ENCODE results near the gene NCK1.

DNA sequence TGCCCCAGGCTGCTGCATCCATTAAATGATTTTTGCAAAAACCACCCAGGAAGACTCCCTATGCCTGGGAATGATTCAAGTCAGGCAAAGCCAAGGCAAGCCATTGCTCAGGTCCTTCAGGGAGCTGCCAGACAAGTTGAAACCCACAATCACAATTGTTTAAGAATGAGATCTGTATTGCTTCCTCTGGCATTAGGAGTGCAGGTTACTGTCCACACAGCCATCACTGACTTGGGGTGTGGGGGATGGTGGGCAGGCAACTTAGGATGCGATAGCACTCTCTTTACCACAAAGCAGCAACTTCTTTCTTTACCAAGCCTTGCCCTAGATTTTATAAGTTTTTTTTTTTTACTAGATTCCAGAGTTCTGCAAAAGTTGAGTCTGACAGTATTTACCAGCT lies 80.8 kb downstream of the NCK1 start:
- TF ChIP-seq, protein P1, sequence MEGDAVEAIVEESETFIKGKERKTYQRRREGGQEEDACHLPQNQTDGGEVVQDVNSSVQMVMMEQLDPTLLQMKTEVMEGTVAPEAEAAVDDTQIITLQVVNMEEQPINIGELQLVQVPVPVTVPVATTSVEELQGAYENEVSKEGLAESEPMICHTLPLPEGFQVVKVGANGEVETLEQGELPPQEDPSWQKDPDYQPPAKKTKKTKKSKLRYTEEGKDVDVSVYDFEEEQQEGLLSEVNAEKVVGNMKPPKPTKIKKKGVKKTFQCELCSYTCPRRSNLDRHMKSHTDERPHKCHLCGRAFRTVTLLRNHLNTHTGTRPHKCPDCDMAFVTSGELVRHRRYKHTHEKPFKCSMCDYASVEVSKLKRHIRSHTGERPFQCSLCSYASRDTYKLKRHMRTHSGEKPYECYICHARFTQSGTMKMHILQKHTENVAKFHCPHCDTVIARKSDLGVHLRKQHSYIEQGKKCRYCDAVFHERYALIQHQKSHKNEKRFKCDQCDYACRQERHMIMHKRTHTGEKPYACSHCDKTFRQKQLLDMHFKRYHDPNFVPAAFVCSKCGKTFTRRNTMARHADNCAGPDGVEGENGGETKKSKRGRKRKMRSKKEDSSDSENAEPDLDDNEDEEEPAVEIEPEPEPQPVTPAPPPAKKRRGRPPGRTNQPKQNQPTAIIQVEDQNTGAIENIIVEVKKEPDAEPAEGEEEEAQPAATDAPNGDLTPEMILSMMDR (IDR thresholded peaks at IDR 0.05 in 2 of 3, conservative IDR thresholded peaks at IDR 0.05 in 1 of 3; ENCODE audit: control insufficient read depth in 2 of 3, extremely low read depth in 1 of 3, insufficient read depth in 1 of 3, low read depth in 3 of 3, low read length in 3 of 3) = no peak
- TF ChIP-seq POLR2A (IDR thresholded peaks at IDR 0.05; ENCODE audit: low read depth, low read length) (no peak), RAD51 (IDR thresholded peaks at IDR 0.05) (no peak), POLR2AphosphoS5 (IDR thresholded peaks at IDR 0.05; ENCODE audit: low read length) (no peak), HCFC1 (IDR thresholded peaks at IDR 0.05; ENCODE audit: low read length) (no peak), SMC3 (IDR thresholded peaks at IDR 0.05; ENCODE audit: borderline replicate concordance, low read length) (no peak), YY1 (IDR thresholded peaks at IDR 0.05; ENCODE audit: low read depth, low read length) (no peak), NR2C2 (IDR thresholded peaks at IDR 0.05; ENCODE audit: borderline replicate concordance, control insufficient read depth, insufficient read length, low read depth) (no peak), MYC (IDR thresholded peaks at IDR 0.05; ENCODE audit: insufficient read depth, insufficient read length, insufficient replicate concordance, low read length, severe bottlenecking) (no peak)
- TF ChIP-seq, protein P2, sequence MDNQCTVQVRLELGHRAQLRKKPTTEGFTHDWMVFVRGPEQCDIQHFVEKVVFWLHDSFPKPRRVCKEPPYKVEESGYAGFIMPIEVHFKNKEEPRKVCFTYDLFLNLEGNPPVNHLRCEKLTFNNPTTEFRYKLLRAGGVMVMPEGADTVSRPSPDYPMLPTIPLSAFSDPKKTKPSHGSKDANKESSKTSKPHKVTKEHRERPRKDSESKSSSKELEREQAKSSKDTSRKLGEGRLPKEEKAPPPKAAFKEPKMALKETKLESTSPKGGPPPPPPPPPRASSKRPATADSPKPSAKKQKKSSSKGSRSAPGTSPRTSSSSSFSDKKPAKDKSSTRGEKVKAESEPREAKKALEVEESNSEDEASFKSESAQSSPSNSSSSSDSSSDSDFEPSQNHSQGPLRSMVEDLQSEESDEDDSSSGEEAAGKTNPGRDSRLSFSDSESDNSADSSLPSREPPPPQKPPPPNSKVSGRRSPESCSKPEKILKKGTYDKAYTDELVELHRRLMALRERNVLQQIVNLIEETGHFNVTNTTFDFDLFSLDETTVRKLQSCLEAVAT (IDR thresholded peaks at IDR 0.05) = no peak
- TF ChIP-seq, protein P3, sequence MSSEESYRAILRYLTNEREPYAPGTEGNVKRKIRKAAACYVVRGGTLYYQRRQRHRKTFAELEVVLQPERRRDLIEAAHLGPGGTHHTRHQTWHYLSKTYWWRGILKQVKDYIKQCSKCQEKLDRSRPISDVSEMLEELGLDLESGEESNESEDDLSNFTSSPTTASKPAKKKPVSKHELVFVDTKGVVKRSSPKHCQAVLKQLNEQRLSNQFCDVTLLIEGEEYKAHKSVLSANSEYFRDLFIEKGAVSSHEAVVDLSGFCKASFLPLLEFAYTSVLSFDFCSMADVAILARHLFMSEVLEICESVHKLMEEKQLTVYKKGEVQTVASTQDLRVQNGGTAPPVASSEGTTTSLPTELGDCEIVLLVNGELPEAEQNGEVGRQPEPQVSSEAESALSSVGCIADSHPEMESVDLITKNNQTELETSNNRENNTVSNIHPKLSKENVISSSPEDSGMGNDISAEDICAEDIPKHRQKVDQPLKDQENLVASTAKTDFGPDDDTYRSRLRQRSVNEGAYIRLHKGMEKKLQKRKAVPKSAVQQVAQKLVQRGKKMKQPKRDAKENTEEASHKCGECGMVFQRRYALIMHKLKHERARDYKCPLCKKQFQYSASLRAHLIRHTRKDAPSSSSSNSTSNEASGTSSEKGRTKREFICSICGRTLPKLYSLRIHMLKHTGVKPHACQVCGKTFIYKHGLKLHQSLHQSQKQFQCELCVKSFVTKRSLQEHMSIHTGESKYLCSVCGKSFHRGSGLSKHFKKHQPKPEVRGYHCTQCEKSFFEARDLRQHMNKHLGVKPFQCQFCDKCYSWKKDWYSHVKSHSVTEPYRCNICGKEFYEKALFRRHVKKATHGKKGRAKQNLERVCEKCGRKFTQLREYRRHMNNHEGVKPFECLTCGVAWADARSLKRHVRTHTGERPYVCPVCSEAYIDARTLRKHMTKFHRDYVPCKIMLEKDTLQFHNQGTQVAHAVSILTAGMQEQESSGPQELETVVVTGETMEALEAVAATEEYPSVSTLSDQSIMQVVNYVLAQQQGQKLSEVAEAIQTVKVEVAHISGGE (CRISPR knock-in tag; IDR thresholded peaks at IDR 0.05) = no peak
- TF ChIP-seq, protein P4, sequence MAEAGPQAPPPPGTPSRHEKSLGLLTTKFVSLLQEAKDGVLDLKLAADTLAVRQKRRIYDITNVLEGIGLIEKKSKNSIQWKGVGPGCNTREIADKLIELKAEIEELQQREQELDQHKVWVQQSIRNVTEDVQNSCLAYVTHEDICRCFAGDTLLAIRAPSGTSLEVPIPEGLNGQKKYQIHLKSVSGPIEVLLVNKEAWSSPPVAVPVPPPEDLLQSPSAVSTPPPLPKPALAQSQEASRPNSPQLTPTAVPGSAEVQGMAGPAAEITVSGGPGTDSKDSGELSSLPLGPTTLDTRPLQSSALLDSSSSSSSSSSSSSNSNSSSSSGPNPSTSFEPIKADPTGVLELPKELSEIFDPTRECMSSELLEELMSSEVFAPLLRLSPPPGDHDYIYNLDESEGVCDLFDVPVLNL (IDR thresholded peaks at IDR 0.05; ENCODE audit: low read depth, low read length) = no peak
- TF ChIP-seq, protein P5, sequence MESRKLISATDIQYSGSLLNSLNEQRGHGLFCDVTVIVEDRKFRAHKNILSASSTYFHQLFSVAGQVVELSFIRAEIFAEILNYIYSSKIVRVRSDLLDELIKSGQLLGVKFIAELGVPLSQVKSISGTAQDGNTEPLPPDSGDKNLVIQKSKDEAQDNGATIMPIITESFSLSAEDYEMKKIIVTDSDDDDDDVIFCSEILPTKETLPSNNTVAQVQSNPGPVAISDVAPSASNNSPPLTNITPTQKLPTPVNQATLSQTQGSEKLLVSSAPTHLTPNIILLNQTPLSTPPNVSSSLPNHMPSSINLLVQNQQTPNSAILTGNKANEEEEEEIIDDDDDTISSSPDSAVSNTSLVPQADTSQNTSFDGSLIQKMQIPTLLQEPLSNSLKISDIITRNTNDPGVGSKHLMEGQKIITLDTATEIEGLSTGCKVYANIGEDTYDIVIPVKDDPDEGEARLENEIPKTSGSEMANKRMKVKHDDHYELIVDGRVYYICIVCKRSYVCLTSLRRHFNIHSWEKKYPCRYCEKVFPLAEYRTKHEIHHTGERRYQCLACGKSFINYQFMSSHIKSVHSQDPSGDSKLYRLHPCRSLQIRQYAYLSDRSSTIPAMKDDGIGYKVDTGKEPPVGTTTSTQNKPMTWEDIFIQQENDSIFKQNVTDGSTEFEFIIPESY (IDR thresholded peaks at IDR 0.05) = no peak
- TF ChIP-seq, protein P6, sequence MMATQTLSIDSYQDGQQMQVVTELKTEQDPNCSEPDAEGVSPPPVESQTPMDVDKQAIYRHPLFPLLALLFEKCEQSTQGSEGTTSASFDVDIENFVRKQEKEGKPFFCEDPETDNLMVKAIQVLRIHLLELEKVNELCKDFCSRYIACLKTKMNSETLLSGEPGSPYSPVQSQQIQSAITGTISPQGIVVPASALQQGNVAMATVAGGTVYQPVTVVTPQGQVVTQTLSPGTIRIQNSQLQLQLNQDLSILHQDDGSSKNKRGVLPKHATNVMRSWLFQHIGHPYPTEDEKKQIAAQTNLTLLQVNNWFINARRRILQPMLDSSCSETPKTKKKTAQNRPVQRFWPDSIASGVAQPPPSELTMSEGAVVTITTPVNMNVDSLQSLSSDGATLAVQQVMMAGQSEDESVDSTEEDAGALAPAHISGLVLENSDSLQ (IDR thresholded peaks at IDR 0.05) = no peak

All from GM12878 (cell line).